ENCODE data around the gene SH3GL3. TPM values are rescaled to one million over a fixed set of nuclear protein-coding genes. Genes with fewer than 3 reads are reported as not detected.

SH3GL3 gene
- total RNA-seq, 4 donors from 2014 or later, result not detected

DNA sequence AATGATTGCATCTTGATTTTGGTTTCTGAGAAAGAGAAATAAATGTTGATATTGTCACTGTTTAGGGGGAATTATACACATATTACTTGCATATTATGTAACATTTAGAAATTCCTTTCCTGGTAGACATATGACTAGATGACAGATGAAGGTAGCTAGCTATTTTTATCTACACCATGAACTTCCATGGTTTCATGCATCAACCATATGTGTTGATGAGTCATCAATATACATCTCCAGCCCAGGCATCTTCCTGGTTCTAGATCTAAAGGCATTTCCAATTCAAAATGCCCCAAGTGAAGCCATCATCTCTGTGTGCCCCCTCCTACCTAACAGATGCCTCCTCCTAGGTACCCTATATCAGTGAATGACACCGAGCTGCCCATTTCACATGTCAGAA lies 197.3 kb downstream of the SH3GL3 start:
- Histone ChIP-seq H3K27me3 (no peaks in the 10 kb centered on the region), H3K4me3 (no peak overlapping the region), H3K9me3 (peaks cover 0 to 6% (median 2%) of the 10 kb centered on the region in 4 donors), H3K36me3 (no peaks in the 10 kb centered on the region), H3K27ac (no peak overlapping the region), H3K4me1 (no peaks in the 10 kb centered on the region)
- DNase-seq, result no peak
- TF ChIP-seq, protein P1, sequence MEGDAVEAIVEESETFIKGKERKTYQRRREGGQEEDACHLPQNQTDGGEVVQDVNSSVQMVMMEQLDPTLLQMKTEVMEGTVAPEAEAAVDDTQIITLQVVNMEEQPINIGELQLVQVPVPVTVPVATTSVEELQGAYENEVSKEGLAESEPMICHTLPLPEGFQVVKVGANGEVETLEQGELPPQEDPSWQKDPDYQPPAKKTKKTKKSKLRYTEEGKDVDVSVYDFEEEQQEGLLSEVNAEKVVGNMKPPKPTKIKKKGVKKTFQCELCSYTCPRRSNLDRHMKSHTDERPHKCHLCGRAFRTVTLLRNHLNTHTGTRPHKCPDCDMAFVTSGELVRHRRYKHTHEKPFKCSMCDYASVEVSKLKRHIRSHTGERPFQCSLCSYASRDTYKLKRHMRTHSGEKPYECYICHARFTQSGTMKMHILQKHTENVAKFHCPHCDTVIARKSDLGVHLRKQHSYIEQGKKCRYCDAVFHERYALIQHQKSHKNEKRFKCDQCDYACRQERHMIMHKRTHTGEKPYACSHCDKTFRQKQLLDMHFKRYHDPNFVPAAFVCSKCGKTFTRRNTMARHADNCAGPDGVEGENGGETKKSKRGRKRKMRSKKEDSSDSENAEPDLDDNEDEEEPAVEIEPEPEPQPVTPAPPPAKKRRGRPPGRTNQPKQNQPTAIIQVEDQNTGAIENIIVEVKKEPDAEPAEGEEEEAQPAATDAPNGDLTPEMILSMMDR (IDR thresholded peaks at IDR 0.05), result no peak
- TF ChIP-seq POLR2A (IDR thresholded peaks at IDR 0.05), result no peak

DNA sequence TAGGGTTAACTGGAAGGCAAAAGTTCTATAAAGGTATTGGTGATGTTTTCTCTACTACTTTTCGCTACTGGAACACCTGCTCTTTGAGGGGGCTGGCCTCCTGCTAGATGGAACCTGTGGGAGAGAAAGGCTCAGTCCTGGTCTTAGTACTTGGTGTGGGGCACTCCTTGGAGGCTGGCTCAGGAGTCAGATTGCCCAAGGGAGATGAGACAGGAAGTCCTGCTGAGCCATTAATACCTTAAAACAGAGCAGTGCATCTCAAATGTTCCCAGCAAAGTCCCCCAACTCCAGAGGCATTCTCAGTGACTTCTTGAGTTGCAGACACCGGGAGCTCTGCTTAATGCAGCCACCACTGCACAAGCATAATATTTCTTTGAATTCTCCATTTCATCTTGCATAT lies 203.7 kb downstream of the SH3GL3 start:
- Histone ChIP-seq H3K27me3 (no peaks in the 10 kb centered on the region), H3K4me1 (peaks cover 0 to 5% (median 0%) of the 10 kb centered on the region in 4 donors), H3K27ac (no peak overlapping the region), H3K36me3 (no peaks in the 10 kb centered on the region), H3K9me3 (peaks cover 0 to 4% (median 0%) of the 10 kb centered on the region in 4 donors), H3K4me3 (no peak overlapping the region)
- no peak for TF ChIP-seq POLR2A (IDR thresholded peaks at IDR 0.05)
- TF ChIP-seq, protein P1 (IDR thresholded peaks at IDR 0.05), result no peak
- DNase-seq, result no peak

DNA sequence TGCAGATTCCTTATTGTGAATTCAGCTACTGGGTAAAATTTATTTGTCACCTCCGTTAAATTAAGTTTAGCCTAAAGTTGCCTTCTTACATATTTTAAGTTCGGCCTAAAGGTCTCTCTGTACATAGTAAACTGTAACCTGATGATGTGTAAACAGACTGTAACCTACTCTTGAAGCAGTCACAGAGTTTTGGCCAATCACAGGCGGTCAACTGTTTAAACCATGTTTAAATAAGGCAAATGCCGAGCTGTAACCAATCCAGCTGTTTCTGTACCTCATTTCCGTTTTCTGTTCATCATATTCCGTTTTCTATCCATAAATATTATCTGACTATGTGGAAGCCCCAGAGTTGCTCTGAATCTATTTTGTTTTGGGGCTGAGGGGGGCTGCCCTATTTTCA lies 204.4 kb downstream of the SH3GL3 start:
- peaks cover 0 to 5% (median 0%) of the 10 kb centered on the region in 4 donors for H3K4me1 ChIP-seq
- no peak for TF ChIP-seq POLR2A (IDR thresholded peaks at IDR 0.05)
- H3K27me3 ChIP-seq, result no peaks in the 10 kb centered on the region

DNA sequence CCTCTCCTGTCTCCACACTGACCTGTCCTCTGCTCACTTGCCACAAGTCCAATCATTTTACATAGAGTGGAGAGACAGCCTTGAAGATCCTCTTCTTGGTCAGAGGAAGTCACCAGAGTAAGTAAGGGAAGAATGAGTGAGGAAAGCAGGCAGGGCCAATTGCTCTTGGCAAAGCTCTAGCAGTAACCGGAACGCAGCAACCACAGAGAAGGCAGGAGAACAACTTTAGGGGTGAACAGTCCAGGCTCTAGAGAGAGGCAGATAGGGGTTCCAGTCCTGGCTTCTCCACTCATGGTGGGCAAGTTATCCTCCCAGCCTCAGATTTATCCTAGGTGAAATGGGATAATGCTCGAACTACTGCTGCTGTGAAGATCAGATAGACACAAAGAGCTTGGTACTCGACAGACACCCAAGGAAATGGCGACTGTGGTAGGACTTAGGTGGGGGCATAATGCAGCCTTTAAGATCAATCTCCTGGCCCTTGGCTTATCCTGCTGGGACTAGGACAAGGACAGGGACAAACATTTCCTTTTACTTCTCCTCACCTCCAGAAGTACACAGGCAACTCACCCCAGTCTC lies 205.6 kb downstream of the SH3GL3 start:
- H3K36me3 ChIP-seq, result no peaks in the 10 kb centered on the region
- H3K27ac ChIP-seq, result peak overlapping the region in 1 of 4 donors; percentile 56
- TF ChIP-seq, protein P1 (IDR thresholded peaks at IDR 0.05), result no peak
- no peak for TF ChIP-seq POLR2A (IDR thresholded peaks at IDR 0.05)
- DNase-seq, result no peak
- H3K27me3 ChIP-seq, result no peaks in the 10 kb centered on the region
- no peak overlapping the region for H3K4me3 ChIP-seq
- H3K4me1 ChIP-seq, result peaks cover 0 to 5% (median 0%) of the 10 kb centered on the region in 4 donors
- H3K9me3 ChIP-seq, result peaks cover 0 to 4% (median 0%) of the 10 kb centered on the region in 4 donors

More for the DNA sequence above, 204.4 kb downstream of the SH3GL3 start:
- Histone ChIP-seq H3K27ac (no peak overlapping the region), H3K9me3 (peaks cover 0 to 4% (median 0%) of the 10 kb centered on the region in 4 donors), H3K36me3 (no peaks in the 10 kb centered on the region), H3K4me3 (no peak overlapping the region)
- no peak for DNase-seq

DNA sequence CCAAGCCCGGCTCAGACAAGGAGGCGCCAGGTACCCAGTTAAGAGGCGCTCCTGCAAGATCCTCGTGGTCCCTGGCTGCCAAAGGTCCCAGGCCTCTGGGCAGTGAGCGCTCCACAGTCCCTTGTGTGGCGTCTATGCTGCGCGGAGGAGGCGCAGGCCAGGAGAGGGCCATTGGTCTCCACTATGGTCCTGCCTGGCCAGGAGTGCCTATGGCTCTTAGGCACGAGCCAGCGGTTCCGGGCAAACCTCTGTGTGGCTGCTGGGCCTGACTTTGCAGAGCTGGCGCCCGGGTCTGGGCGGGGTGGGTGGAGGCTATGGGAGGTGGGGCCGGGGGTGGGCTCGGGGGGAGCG lies 206.1 kb downstream of the SH3GL3 start:
- no peaks in the 10 kb centered on the region for H3K27me3 ChIP-seq
- TF ChIP-seq, protein P1 (IDR thresholded peaks at IDR 0.05), result no peak
- no peak for TF ChIP-seq POLR2A (IDR thresholded peaks at IDR 0.05)
- peak overlapping the region in 2 of 4 donors; percentile 10 to 56 for H3K27ac ChIP-seq
- H3K4me3 ChIP-seq, result peak overlapping the region in 2 of 4 donors; percentile 42 to 49
- no peaks in the 10 kb centered on the region for H3K36me3 ChIP-seq
- no peak for DNase-seq
- H3K4me1 ChIP-seq, result peaks cover 0 to 5% (median 0%) of the 10 kb centered on the region in 4 donors
- peaks cover 0 to 4% (median 0%) of the 10 kb centered on the region in 4 donors for H3K9me3 ChIP-seq

DNA sequence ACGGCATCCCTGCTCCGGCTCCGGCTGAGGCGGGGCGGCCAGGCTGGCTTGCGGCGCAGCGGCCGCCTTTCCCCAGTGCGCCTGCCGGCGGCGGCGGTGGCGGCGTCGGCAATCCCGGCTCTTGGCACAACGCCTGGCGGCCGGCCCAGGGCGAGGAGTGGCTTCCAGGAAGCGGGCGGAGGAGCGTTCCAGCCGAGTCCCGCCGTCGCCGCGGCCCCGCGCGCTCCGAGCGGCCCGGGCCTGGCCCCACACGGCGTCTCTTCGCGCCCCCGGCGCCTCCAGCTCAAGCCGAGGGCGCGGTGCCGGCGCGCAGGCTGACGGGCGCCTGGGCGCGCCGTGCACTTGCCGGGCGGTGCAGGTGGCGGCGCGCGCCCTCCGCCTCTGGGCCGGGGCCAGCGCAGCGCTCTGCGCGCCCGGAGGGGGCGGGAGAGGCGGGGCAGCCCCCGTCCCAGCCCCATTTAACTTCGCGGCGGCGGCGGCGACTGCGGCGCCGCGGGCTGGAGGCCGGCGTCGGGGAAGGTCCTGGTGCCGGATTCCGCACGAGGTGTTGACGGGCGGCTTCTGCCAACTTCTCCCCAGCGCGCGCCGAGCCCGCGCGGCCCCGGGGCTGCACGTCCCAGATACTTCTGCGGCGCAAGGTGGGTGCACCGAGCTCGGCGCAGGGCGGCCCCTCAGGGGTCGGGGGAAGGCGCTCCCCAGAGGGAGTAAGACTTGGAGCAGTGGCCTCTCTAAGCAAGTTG lies 206.7 kb downstream of the SH3GL3 start, which contains the start of gene ADAMTSL3:
ADAMTSL3 (plus strand) TSS at position 485 of the 740 bp plus-strand sequence. CDS start 1,639 bp downstream, outside the sequence.
- Histone ChIP-seq H3K27me3 (no peaks in the 10 kb centered on the region), H3K36me3 (no peaks in the 10 kb centered on the region), H3K27ac (peak within 1 kb of the TSS in 2 of 4 donors; percentile 10 to 56), H3K4me1 (peaks cover 0 to 5% (median 0%) of the 10 kb centered on the region in 4 donors), H3K4me3 (peak within 1 kb of the TSS; percentile 6 to 49 (median 27)), H3K9me3 (peaks cover 0 to 4% (median 0%) of the 10 kb centered on the region in 4 donors)
- DNase-seq, result peak in 1 of 3 donors; percentile 66
- no peak for TF ChIP-seq POLR2A (IDR thresholded peaks at IDR 0.05)
- TF ChIP-seq, protein P1 (IDR thresholded peaks at IDR 0.05), result no peak

All from Peyer's patch (tissue), 4 donors.